Thyroid gland (tissue), 4 donors: ENCODE measurements around the gene ZNF608. TPM values are rescaled to one million over a fixed set of nuclear protein-coding genes. Genes with fewer than 3 reads are reported as not detected.

ENCODE experiments used
- DNase-seq, 2 donors: peaks; one replicate each; pipeline ENCODE4 v3.0.0-alpha.2; 2019
- H3K27ac ChIP-seq, 3 donors: fragments of 200-600 bp; sonication (generic); 1 replicate in 2 of 3; 2 replicates in 1 of 3; pipeline ENCODE4 v1.5.1; 2016 to 2019; ENCODE audit warnings: mild to moderate bottlenecking in 1 of 3, moderate library complexity in 1 of 3
- H3K27me3 ChIP-seq: fragments of 200-600 bp; sonication (generic); one replicate; pipeline ENCODE4 v1.5.1; 2019
- H3K36me3 ChIP-seq, 2 donors: fragments of 200-600 bp; sonication (generic); one replicate each; pipeline ENCODE4 v1.5.1; 2016 to 2019
- H3K4me1 ChIP-seq, 2 donors: fragments of 200-600 bp; sonication (generic); one replicate each; pipeline ENCODE4 v1.5.1; 2017 to 2019
- H3K4me3 ChIP-seq, 3 donors: fragments of 200-600 bp; sonication (generic); replicated peaks in 1 of 3; 1 replicate in 2 of 3; 2 replicates in 1 of 3; pipeline ENCODE4 v1.5.1; 2016; ENCODE audit warnings: mild to moderate bottlenecking in 1 of 3
- H3K9me3 ChIP-seq: fragments of 200-600 bp; sonication (generic); one replicate; pipeline ENCODE4 v1.5.1; 2017
- CTCF ChIP-seq, 6 experiments: fragments of 200-600 bp in 3 of 6; fragments of 450-650 bp in 3 of 6; sonication (generic) in 3 of 6; IDR thresholded peaks; one replicate each; pipeline ENCODE4 v1.5.1; 2016 to 2019; ENCODE audit warnings: antibody characterized with exemption in 6 of 6, mild to moderate bottlenecking in 2 of 6, inconsistent platforms in 1 of 6, moderate library complexity in 1 of 6
- POLR2A ChIP-seq, 2 donors: fragments of 450-650 bp; IDR thresholded peaks; one replicate each; pipeline ENCODE4 v1.6.1; 2017; ENCODE audit warnings: antibody characterized with exemption in 2 of 2, mild to moderate bottlenecking in 2 of 2, moderate library complexity in 1 of 2
- WGBS, 2 donors: methylation state at CpG; one replicate each; pipeline ENCODE4 v1.1.5; 2017; 5-methylcytosine and 5-hydroxymethylcytosine counted together
- intact Hi-C: fragments of 100-400 bp; cut with DNase I; formaldehyde crosslinking; loops from one replicate; pipeline ENCODE4 v1.15.1; 2023
- total RNA-seq, 4 donors: library from RNA; depleted of rRNA; stranded (reverse); fragments of >200 nt; gene quantifications; one replicate each; pipeline ENCODE4 v1.2.3, GENCODE V29; 2016

The ZNF608 gene
- total RNA-seq, 4 donors from 2014 or later, result 32.0 to 60.2 (median 36.8) TPM

- H3K4me1 ChIP-seq, result peaks cover 27 to 28% of the 10 kb centered on the region in 2 donors
- H3K4me3 ChIP-seq, result no peak overlapping the region
- intact Hi-C loops, result no loop called here
- whole genome bisulfite sequencing, 2 donors, result 97 to 100% methylated on average over 1 of the region's 1 CpG
- H3K9me3 ChIP-seq, result no peaks in the 10 kb centered on the region
- no peaks in the 10 kb centered on the region for H3K27me3 ChIP-seq
- DNase-seq, result no peak
- no peak overlapping the region for H3K27ac ChIP-seq
- no peak for TF ChIP-seq CTCF (IDR thresholded peaks at IDR 0.05)
- no peak for TF ChIP-seq POLR2A (IDR thresholded peaks at IDR 0.05)
- no peaks in the 10 kb centered on the region for H3K36me3 ChIP-seq
Measured at GRCh38 chr5:124716169-124716568, 30.3 kb downstream of the ZNF608 start.

- Histone ChIP-seq H3K27me3 (no peaks in the 10 kb centered on the region), H3K4me3 (no peak overlapping the region), H3K9me3 (no peaks in the 10 kb centered on the region), H3K4me1 (peaks cover 26 to 28% of the 10 kb centered on the region in 2 donors), H3K36me3 (no peaks in the 10 kb centered on the region), H3K27ac (no peak overlapping the region)
- intact Hi-C loops, result no loop called here
- TF ChIP-seq CTCF (IDR thresholded peaks at IDR 0.05), result no peak
- TF ChIP-seq POLR2A (IDR thresholded peaks at IDR 0.05), result no peak
- DNase-seq, result no peak
Measured at GRCh38 chr5:124714910-124715309, 31.5 kb downstream of the ZNF608 start.

- Histone ChIP-seq H3K36me3 (no peaks in the 10 kb centered on the region), H3K27ac (no peak overlapping the region), H3K27me3 (no peaks in the 10 kb centered on the region), H3K4me3 (no peak overlapping the region), H3K4me1 (peaks cover 15 to 27% of the 10 kb centered on the region in 2 donors), H3K9me3 (no peaks in the 10 kb centered on the region)
- TF ChIP-seq POLR2A (IDR thresholded peaks at IDR 0.05), result no peak
- TF ChIP-seq CTCF (IDR thresholded peaks at IDR 0.05), result no peak
- intact Hi-C loops, result no loop called here
- 68 to 69% methylated on average over 2 of the region's 2 CpGs for WGBS, 2 donors
- DNase-seq, result no peak
Measured at GRCh38 chr5:124713595-124713994, 32.8 kb downstream of the ZNF608 start.

GRCh38 chr5:124712731-124713305, 33.6 kb downstream of the ZNF608 start:
- WGBS, 2 donors, result 80 to 97% methylated on average over 2 of the region's 2 CpGs
- Histone ChIP-seq H3K27me3 (no peaks in the 10 kb centered on the region), H3K27ac (no peak overlapping the region), H3K4me3 (no peak overlapping the region), H3K4me1 (peaks cover 7 to 19% of the 10 kb centered on the region in 2 donors), H3K36me3 (no peaks in the 10 kb centered on the region), H3K9me3 (no peaks in the 10 kb centered on the region)
- intact Hi-C loops, result no loop called here
- no peak for TF ChIP-seq POLR2A (IDR thresholded peaks at IDR 0.05)
- TF ChIP-seq CTCF (IDR thresholded peaks at IDR 0.05), result no peak
- no peak for DNase-seq

- no peak for DNase-seq
- TF ChIP-seq POLR2A (IDR thresholded peaks at IDR 0.05) (no peak), CTCF (IDR thresholded peaks at IDR 0.05) (no peak)
- Histone ChIP-seq H3K4me1 (peaks cover 32 to 34% of the 10 kb centered on the region in 2 donors), H3K27ac (no peak overlapping the region), H3K9me3 (no peaks in the 10 kb centered on the region), H3K4me3 (no peak overlapping the region), H3K36me3 (no peaks in the 10 kb centered on the region), H3K27me3 (no peaks in the 10 kb centered on the region)
- intact Hi-C loops, result no loop called here
- 71 to 77% methylated on average over 3 of the region's 3 CpGs for WGBS, 2 donors
Measured at GRCh38 chr5:124708086-124708485, 38.4 kb downstream of the ZNF608 start.
